Stimulated activated CD4-positive, alpha-beta T cell treated with anti-CD3 and anti-CD28 coated beads, Interleukin-12 subunit alpha, Interleukin-12 subunit beta, amount 100 ng/mL, for 24 hours (primary cell): ENCODE data around the gene PCBP2.
"Not testable (repeated sequence)": the region's sequence is repeated elsewhere in the genome, so short reads cannot be mapped to it uniquely, and the experiment has no call there.

Experiments
- DNase-seq, 2 experiments: peaks; one replicate each; pipeline ENCODE4 v3.0.0-alpha.2; 2020; ENCODE audit warnings: low read depth in 2 of 2

The PCBP2 gene

DNA sequence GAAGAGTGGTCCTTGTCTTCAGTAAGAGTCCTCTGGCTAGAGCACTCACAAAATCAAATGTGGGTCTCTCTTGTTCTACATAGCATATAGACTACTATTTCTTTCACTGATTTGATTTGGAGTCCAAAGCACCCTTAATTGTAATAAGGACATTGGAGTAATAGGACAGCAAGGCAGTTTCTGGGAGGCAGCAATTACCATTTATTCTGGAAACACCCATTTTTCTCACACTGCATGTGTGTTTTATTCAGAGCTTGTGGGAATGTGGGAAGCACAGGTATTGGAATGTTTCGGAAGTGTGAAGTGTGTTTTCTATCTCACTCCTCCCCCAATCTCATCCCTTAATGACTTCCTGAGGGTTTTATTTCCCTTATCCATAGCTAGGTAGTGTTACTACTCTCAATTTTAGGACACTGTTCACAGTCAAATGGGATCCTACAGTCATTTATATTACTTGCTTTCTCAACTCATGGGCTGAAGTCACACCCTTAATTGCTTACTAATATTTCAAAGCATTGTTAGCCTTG lies 20.2 kb downstream of the PCBP2 start:
- no peak for DNase-seq

DNA sequence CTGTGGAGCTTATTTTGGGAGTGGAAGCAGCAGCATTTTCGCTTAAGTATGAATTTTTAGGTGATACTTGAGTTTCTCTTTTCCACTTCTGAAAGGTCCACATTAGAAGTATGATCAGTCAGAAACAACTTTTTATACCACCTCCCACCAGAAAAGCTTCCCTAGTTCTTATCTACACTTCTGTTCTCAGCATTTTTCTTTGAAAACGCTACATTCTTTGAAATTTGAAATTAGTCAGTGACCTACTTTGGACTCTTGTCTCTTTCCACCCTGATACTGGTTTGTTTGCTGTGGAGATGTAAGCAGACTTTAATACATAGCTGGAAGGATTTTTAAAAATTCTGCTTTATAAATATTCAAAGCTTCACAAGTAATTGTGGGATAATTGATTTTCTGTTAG lies 22.2 kb downstream of the PCBP2 start:
- DNase-seq: no peak

DNA sequence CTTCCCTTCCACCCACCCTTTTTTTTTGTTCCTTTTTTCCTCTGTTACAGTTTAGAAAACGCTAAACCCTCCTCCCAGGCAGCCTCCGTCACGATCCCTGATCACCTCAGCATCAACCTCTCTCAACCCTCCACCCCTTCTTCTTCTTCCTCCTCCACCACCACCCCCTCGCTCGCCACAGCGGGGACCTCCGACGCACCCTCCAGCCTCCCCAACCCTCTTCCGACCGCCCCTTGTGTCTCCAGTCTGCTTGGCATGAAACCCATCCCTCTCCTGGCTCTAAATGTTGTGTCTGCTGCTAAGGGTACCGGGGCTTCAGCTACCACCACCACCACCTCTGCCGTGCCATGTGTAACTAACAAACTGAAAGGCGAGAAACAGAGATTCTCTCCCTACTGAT lies 22.9 kb downstream of the PCBP2 start:
- DNase-seq: no peak

DNA sequence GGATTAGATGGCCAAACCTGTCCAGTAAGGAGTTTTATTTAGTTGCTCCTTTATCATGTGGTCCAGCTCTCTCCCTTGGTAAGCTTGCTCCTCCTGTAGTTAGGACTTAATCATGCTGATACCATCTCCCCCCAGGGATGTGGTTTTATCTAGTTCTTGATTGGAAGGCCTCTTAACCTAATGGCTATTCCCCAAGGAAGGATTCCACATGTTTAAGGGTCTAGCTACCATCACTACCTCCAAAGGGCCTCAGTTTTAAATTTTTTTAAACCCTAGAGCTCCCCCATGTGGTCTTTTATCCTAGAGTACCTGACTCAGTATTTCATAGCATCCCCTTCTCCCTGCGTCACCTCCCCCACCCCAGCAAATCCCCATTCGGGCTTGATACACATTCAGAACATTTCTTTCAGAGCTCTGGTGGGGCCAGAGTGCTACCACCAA lies 24.9 kb downstream of the PCBP2 start:
- DNase-seq: no peak

DNA sequence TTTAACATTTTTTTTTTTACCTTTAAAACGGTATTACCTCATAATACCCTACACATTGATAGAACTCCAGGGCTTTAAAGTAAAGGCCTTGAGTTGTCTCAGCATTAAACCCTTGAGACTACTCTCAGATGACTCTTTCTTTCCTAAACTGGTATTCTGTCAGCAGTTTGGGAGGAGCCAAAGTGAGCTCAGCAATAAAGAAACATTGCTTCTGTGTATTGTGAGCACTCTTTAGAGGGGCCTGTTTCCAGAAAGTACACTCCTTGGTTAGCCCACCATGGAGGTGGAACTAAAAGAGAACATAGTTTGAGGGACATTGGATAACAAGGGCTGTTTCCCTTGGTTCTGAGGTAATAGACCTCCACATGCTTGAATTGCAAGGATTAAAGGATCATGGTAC lies 27.0 kb downstream of the PCBP2 start:
- no peak for DNase-seq

DNA sequence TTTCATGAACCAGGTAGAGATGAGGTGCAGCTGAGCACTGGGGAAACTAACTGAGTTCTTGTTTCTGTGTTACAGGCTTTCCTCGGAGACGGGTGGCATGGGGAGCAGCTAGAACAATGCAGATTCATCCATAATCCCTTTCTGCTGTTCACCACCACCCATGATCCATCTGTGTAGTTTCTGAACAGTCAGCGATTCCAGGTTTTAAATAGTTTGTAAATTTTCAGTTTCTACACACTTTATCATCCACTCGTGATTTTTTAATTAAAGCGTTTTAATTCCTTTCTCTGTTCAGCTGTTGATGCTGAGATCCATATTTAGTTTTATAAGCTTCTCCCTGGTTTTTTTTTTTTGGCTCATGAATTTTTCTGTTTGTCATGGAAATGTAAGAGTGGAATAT lies 27.4 kb downstream of the PCBP2 start:
- DNase-seq: no peak

DNA sequence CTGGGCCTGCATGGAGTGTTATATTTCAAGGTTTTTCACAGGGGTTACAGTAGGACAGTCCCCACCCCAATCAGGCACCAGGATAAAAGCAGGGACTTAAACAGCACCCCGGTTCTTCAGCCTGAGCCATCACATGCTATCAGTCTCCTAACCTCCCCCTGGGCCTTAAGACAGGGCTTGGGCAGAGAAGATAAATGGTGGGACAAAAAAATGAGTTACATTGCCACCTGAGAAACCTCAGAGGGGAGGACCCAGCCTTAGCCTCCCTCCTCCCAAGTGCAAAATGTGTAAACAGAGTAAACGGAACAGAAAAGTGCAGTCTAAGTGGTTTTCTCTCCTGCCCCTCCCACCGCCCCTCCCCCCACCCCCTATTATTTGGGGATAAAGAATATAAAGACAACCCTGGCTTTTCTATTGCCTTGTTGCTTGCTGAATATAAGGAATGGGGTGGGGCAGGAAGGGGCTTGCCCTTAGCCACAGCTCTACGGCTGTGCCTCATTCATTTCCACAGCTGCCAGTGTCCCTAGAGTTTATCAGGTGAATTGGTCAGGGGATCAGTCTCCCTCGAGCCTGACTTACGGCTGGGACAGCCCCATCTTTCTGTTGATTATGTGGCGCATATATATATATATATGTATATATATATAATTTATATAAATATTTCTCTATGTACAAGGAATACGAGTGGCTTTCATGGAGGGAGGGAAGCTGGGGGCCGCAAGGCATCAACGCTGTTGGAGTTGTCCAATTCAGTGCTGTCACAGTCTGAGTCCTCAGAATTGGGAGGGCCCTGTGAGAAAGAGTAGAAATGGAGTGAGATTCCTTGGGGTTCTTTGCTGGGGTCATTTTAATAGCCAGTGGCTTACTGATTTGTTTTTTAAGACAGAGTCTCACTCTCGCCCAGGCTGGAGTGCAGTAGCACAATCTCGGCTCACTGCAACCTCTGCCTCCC lies 28.9 kb downstream of the PCBP2 start:
- DNase-seq: no peak

DNA sequence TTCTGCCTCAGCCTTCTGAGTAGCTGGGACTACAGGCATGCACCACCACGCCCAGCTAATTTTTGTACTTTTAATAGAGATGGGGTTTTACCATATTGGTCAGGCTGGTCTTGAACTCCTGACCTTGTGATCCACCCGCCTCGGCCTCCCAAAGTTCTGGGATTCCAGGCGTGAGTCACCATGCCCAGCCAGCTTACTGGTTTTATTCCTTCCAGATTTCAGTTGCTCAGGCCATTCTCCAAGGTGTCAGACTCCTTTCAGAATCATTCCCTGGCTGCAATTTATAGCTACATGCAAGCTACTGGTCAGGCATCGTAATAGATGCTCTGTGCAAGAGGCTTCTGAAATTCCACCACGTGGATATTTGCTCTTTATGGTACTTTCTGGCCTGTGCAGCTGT lies 29.6 kb downstream of the PCBP2 start:
- DNase-seq: not testable (repeated sequence)

DNA sequence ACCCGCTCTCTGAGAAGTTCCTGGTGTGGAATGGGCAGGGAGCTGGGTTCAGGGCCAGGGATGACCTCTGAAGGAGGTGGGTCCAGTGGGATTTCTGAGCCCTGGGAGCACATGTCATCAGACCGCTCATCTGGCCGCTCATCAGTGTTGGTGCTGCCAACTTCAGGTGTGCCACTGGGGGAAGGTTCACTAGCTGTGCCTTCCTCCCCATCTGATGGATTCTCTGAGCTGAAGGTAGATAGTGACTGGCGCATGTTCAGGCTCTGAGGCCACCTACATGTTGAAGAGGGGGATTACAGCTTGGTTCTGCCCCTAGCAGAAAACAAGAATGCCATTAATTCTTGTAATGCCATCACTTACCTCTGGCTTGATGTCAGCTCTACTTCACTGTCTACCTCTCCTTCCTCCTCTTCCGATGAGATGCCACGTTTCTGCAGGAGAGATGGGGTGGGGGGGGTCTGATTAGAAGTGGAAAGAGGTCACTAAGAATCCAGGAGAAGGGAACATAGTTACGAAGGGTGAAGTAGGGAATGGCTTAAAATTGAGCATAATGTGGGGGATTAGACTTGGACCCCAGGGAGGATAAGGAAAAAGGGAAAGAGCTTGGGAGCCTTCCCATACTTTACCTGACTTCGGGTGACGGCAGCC lies 30.2 kb downstream of the PCBP2 start:
- no peak for DNase-seq

DNA sequence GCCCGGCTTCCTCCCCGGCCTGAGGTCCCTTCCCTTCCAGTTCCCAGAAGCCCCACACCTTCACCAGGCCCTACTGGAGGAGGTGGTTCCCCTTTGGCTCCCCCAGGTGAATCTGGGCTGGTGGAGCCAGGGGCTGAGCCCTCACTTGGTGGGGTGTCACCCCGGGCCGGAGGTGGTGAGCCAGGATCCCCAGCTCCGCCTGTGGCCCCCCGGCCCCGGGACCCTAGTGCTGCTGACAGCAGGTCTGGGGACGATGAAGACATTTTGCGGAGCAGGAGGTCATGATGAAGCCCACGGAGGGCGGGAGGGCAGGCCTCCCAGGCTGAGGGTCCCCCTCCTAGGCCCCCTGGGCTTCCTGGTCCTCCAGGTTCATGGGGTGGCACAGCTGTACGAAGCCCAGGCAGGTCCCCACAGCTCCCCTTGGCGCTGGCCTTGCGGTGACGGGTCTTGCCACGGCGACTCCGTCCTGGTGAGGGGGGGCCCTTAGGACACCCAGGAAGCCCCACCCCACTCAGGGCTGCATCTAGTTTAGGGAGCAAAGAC lies 30.8 kb downstream of the PCBP2 start:
- no peak for DNase-seq

DNA sequence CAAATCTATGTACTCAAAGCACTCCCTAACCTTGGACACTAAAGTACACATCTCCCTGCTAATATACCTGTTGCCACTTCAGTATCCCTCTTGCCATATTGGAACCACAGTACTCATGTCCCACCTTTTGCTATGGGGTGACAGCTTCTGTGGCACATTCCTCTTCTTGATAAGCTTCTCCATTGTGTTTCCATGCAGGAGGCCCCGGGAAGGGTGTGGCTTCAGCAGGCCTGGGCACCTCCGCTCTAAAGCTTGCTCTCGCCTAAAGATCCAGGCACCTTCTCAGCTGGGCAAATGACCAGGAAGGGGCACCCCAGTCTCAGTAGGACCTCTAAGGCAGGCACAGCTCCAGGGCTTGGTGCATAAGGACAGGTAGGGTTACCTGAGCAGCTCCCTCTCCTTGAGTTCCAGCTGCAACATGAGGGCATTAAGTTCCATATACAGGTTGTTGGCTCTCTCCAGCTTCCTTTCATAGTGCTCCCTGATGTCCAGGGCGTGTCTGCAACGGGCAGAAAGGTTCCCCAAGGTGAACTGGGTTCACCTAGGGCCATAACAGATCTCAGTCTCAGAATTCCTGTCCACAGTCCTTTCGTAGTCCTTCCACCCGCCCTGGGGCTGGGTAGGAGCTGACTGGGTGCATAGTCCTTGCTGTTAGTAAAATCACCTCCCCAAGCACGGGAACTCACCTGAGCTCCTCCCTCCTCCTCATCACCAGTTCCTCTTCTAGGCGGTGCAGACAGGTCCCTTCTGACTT lies 31.5 kb downstream of the PCBP2 start:
- DNase-seq: no peak

DNA sequence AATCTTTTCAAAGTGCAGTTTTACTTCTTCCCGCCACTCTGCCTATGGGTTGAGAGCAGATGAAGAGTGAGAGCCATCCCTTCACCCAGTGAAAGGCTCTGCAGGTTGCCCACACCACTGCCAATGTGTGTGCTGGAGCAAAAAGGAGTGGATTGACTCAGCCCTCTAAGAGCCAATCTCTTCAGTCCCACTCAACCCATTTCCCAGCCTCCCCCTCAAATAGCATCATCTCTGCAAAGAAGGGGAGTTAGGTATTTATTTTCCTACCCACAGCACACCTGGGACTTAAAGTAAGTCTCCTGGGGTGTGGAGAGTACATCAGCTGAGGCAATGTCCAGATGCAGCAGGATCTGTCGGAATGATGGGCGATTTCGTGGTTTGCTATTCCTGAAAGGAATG lies 32.1 kb downstream of the PCBP2 start:
- no peak for DNase-seq

DNA sequence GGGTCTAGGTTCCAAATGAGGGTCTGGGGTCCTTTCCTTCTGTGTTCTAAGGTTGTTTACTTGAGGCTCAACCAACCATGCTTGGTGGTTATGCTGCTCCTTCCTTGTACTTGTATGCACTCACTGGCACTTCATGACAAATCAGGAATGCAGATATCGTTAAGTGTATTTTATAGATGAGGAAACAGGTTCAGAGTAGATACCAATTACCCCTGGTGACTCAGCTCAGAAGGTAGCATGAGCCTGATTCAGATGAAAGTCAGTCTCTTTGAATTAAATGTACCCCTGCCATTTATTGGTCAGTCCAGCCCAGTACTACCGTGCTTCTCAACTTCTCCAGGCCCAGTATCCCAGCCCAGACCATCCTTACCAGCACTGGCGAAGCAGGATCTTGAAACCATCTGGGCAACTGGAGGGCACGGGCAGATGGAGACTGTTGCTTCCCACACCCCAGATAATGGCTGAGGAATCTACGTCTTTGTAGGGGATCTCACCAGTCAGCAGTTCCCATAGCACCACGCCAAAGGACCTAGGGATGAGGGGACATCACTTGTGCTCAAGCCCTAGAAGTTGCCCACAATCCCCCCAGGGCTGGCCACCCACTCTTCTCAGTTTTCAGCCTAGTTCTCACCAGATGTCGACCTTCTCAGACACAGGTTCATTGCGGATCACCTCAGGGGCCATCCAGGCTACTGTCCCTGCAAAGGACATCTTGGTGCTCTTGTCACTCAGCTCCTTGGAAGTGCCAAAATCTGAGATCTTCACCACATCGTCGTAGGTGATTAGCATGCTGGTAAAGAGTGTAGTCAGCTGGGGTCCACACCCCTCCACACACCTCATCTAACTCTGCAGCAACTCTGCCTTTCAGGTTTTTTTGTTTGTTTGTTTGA lies 33.0 kb downstream of the PCBP2 start:
- no peak for DNase-seq

DNA sequence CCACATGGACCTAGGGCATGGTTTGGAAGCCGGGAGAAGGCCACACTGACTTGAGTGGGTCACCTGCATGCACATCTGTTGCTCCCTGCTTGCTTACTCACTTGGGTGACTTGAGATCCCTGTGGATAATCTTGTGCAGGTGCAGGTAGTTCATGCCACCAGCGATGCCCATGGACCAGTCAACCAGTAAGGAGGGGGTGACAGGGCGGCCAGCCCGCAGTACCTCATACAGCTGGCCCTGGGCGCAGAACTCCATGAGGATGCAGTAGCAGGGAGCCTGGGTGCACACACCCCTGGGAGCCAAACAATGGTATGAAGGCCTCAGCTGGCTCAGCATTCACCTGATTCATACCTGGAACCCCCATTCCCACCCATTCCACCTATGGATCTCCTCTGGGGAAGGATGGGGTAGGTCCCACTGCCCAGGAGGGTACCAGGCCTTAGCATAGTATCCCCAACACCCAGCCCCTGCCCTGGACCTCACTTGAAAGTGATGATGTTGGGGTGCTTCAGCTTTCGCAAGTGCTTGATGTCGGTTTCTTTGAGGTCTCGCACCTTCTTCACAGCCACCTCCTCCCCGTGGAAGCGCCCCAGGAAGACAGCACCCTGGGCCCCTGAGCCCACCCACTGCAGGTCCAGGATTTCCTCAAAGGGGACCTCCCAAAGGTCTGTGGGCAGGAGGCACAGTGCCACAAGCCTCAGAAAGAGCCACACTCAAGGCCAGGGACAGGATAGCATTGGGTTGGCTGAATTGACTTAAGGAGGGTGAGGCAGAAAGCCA lies 34.2 kb downstream of the PCBP2 start:
- no peak for DNase-seq

DNA sequence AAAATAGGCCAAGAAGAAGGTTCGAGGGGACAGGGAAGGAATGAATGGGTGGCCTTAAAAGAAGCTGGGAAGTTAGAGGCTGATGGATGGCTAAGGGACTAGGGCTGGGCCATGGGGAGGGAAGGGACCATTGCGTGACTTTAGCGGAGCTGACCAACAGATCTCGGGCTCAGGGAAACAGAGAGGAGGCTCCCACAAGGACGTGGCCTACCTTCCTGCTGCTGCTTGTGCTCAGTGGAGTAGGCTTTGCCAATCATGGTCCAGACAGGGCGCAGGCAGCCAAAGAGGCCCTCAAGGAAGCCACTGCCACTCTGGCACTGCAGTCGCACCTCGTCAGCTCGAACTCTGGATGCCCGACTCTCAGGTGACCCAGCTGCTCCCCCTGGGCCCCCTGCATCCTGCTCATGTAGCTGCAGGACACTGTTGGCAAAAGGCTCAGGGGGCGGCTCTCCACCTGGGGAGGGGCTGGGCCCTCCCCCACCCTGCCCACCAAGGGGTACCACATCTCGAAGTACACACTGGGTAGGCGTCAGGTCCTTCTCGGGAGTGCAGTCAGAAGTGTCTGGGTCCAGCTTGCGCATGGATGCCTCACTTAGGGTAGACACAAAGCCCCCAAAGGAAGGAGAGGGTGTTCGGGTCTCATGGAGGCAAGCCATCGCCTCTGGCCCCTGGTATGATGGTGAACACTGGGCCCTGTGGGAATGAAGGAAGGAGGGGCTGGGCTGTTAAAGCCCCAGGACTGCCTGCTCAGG lies 35.0 kb downstream of the PCBP2 start:
- DNase-seq: no peak

DNA sequence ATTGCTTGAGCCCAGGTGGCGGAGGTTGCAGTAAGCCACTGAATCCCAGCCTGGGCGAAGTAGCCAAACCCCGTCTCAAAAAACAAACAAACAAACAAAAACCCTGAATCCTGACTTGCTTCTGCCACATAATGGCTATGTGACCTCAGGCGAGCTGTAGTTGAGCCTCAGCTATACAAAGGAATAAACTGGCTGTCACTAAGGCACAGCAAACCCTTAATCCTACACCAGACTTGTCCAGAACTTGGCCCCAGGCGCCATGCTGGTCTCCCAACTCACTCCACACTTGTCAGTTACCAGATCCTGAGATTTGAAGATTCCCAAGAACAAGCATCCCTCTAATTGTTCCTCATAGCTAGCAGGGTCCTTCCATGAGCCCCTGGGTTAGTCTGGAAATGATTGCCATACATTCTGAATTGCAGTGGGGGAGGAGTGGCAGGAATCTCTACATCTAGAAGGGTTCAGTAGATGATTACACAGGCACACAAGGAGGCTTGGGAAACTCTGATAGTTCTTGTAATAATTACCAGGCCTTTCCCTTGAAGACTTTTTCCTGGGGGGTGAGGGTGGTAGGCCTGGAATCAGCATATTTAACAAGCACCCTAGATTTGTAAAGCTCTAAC lies 37.5 kb downstream of the PCBP2 start:
- no peak for DNase-seq

DNA sequence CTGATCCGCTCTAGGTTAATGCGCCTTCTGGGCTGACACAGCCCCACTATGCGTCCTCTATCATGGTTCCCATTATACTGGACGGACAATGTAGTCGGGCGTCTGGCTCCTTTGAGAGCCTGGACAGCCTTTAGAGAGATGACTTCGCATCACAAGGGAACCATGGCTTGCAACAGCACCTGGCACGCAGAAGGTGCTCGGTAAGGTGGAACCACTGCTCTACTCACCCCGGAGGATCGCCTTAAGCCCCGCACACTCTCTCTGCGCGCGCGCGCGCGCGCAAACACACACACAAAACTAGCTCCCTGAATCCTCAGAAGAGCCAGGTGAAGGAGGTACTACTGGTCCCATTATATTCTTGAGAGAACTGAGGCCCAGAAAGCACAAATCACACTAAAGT lies 40.3 kb downstream of the PCBP2 start:
- no peak for DNase-seq

DNA sequence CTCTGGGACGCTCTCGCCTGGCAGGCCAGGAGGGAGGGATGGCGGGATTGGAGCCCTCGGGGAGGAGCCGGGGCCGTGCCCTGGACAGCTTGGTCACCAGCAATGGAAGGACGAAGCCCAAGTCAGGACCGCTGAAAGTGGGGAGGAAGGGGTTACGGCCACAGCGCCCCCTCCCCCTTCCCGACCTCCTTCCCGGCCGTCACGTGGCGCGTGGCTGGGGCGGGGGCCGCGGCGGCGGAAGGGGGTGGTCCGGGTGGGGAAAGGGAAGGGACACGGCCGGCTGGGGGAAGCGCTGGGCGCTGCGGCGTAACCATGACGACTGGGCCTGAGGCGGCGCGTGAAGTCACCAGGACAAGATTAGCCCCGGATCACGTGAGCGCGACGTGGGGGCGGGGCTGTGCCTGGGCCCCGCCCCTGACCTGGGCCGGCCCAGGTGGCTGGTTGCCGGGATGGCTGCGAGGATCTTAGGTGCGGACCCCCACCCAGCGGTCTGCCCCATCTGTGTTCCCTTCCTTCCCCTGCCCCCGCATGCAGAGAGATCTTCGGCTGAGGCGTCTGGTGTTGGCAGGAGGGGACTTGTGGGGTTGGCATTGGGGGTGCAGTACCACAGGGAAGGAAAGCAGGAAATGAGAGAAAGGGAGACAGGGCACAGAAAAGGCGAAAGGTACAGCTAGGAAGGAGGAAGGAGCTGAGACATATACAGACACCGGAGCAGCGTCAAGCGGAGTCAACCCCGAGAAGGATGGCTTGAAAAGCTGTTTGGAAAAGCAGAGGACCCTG lies 41.1 kb downstream of the PCBP2 start:
- peak; percentile 61 to 83 for DNase-seq
